Psoas muscle (tissue), 8 donors: ENCODE results near the gene RSAD1. TPM values are rescaled to one million over a fixed set of nuclear protein-coding genes. Genes with fewer than 3 reads are reported as not detected.

ENCODE experiments used
- ATAC-seq, 4 donors: fragments of 200-7000 bp; cut with Tn5 transposase; one replicate each; pipeline ENCODE4 v1.9.1; 2020; ENCODE audit warnings: moderate library complexity in 3 of 4, mild to moderate bottlenecking in 2 of 4
- DNase-seq, 2 donors: peaks; one replicate each; pipeline ENCODE4 v3.0.0-alpha.2; 2020
- H3K27ac ChIP-seq: fragments of 200-600 bp; one replicate; pipeline ENCODE4 v1.8.0; 2022
- H3K27me3 ChIP-seq, 3 donors: fragments of 200-600 bp in 1 of 3; one replicate each; pipeline versions ENCODE4 v1.6.1 to v1.8.0; 2013 to 2022; ENCODE audit warnings: low read length in 2 of 3, mild to moderate bottlenecking in 2 of 3, moderate library complexity in 1 of 3; ENCODE audit not compliant: insufficient read depth in 3 of 3
- H3K36me3 ChIP-seq, 2 donors: fragments of 200-600 bp in 1 of 2; one replicate each; pipeline versions ENCODE4 v1.6.1 to v1.8.0; 2013 to 2022; ENCODE audit warnings: low read depth in 1 of 2, mild to moderate bottlenecking in 1 of 2, moderate library complexity in 1 of 2; ENCODE audit not compliant: insufficient read depth in 1 of 2
- H3K4me1 ChIP-seq: fragments of 200-600 bp; one replicate; pipeline ENCODE4 v1.8.0; 2022
- H3K4me3 ChIP-seq: fragments of 200-600 bp; one replicate; pipeline ENCODE4 v1.8.0; 2022; ENCODE audit warnings: mild to moderate bottlenecking
- H3K9me3 ChIP-seq: fragments of 200-600 bp; one replicate; pipeline ENCODE4 v1.8.0; 2022
- WGBS, 3 donors: extraction: QIAGEN DNeasy Blood & Tissue Kit; methylation state at CpG; one replicate each; pipeline versions ENCODE4 v1.1.6 to v1.1.7; 2013; 5-methylcytosine and 5-hydroxymethylcytosine counted together
- intact Hi-C, 2 donors: fragments of 100-400 bp; cut with DNase I; formaldehyde crosslinking; loops; one replicate each; pipeline versions ENCODE4 v1.11.0 to v1.14.2; 2022
- polyA plus RNA-seq, 3 donors: library from polyadenylated mRNA; stranded (reverse); fragments of 200-250 nt; gene quantifications; one replicate each; pipeline ENCODE4 v1.2.3, GENCODE V29; 2013
- total RNA-seq, 4 donors: library from RNA; stranded (reverse); fragmentation: NEBNext Ultra II Directional in 2 of 4; extraction: Animal tissue kit (Norgen Biotek cat#: 25700) in 2 of 4; gene quantifications; one replicate each; pipeline versions ENCODE4 v1.2.1 to v1.2.4, GENCODE V29; 2021 to 2023
- TF ChIP-seq, protein P1 (sequence below): fragments of 200-600 bp; IDR thresholded peaks from one replicate; pipeline ENCODE4 v1.8.0; 2022; ENCODE audit warnings: antibody characterized with exemption
- donor health status: healthy with polysubstance abuse.
- donor health status: DM: no; HTN: no; CAD: no; lungs with moderate emphysema.
- donor health status: Bipolar disorder and iron deficiency.
- donor health status: healthy.
- donor health status: DM: yes; HTN: yes; CAD: no.
- donor health status: DM: no; HTN: no; CAD: no.
- donor health status: DM: no; HTN: no; CAD: no.
- donor health status: DM: yes; HTN: yes; CAD: no.

The RSAD1 gene
- total and polyA plus RNA-seq, 7 donors, result 34.3 to 63.2 (median 52.4) TPM

DNA sequence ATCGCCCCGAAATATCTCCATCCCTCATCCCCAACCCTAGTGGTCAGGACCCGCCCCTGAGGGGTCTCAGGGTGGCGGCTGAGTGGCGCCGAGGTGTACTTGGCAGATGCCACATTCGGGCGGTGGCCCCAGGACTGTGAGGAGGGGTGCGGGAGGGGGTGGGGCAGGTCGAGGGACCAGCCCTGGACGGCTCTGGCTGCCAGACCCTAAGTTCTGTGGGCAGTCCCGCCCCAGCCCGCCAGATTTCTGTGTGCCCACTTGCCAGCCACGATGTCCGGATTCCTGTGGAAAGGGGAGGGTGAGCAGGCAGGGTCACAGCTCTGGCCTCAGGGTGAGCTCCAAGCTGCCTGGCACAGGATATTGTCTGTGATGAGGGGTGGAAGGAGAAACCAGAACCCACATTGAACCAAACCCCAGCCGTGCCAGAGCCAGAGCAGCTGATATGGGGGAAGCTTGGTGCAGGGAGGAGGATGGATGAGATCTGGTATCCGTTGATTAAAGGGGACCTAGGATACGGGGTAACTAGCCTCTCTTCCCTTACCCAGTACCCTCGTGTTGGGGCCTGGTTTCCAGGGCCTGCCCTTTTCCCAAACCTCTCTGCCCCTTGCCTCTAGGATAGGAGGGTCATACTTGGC, 8.9 kb upstream of the RSAD1 start:
- H3K27ac ChIP-seq, result peak overlapping the region; percentile 71
- no peak overlapping the region for H3K4me3 ChIP-seq
- 24 to 45% (median 36%) methylated on average over 13 to 19 of the region's 19 CpGs for WGBS, 3 donors
- no peaks in the 10 kb centered on the region for H3K9me3 ChIP-seq
- intact Hi-C loops, result loop anchor here in 1 of 2 donors (5.0 kb wide), 2 partner anchors 42 to 107 kb away; partner anchors contain the start of gene ACSF2
- TF ChIP-seq, protein P1, sequence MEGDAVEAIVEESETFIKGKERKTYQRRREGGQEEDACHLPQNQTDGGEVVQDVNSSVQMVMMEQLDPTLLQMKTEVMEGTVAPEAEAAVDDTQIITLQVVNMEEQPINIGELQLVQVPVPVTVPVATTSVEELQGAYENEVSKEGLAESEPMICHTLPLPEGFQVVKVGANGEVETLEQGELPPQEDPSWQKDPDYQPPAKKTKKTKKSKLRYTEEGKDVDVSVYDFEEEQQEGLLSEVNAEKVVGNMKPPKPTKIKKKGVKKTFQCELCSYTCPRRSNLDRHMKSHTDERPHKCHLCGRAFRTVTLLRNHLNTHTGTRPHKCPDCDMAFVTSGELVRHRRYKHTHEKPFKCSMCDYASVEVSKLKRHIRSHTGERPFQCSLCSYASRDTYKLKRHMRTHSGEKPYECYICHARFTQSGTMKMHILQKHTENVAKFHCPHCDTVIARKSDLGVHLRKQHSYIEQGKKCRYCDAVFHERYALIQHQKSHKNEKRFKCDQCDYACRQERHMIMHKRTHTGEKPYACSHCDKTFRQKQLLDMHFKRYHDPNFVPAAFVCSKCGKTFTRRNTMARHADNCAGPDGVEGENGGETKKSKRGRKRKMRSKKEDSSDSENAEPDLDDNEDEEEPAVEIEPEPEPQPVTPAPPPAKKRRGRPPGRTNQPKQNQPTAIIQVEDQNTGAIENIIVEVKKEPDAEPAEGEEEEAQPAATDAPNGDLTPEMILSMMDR, result no peak
- H3K27me3 ChIP-seq, result no peaks in the 10 kb centered on the region
- ATAC-seq, result peak in 3 of 4 donors; percentile 7 to 8 (median 8)
- peaks cover 42% of the 10 kb centered on the region for H3K4me1 ChIP-seq
- no peak for DNase-seq
- no peaks in the 10 kb centered on the region for H3K36me3 ChIP-seq

DNA sequence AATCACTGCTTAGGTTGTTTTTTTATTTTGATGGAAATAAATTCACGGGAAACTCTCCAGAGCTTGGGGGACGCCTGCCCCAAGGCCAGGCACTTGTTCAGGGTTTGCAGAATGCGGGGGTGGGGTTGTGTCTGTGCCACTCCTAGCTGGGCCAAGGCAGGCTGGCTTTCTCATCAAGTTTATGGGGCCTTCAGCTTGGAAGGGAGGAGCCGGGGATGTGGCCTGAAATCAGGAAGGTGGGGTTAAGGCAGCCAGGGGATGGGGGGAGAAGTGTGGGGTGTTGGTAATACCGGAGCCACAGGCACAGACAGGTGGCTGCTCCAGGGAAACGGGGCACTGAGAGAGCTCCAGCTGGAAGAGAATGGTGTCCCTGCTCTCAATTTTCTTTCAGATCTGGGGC, 8.2 kb upstream of the RSAD1 start:
- WGBS, 3 donors, result 36 to 55% (median 43%) methylated on average over 6 of the region's 6 CpGs
- ATAC-seq, result peak in 2 of 4 donors; percentile 2 to 17

DNA sequence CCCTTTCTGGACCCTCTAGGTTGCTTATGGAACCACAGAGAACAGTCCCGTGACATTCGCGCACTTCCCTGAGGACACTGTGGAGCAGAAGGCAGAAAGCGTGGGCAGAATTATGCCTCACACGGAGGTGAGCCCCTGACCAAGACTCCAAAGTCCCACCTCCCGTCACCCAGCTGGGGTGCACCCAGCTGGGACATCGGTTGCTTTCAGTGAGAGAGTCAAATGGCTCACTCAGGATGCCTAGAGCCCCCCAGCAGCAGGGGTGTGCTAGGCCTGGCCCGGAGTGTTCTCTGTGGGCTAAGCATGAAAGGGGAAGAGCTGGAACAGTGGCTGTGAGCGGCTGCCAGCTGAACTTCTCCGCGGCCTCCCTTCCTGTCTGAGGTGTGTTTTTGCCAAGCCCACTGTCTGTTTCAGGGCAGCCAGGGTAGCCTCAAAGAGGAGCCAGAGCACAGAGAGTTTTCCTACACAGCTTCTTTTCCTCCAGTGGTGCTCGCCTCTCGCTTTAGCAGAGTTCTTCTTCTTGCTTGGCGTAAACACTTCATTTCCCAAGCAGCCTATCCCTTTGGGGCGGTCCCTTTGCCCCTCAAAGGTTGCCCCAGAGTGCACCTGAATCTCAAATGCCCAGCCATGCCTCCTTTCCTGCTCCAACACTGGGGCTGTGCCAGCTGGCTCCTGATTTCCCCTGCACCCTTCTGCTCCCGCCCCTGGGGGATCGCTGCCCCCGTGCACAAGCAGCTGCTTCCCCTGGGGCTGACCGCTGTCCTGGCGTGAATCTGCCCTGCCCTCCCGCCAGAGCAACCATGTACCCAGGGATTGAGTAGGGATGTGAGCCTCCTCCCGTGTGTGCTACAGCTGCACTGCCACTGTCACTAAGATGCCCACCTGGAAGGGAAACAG, 7.4 kb upstream of the RSAD1 start:
- DNase-seq (peak in 1 of 2 donors; percentile 61), ATAC-seq (peak in 3 of 4 donors; percentile 13 to 27 (median 18))
- TF ChIP-seq, protein P1, result no peak
- Histone ChIP-seq H3K27ac (peak overlapping the region; percentile 71), H3K27me3 (no peaks in the 10 kb centered on the region), H3K9me3 (no peaks in the 10 kb centered on the region), H3K4me3 (no peak overlapping the region), H3K36me3 (no peaks in the 10 kb centered on the region), H3K4me1 (peaks cover 42% of the 10 kb centered on the region)
- intact Hi-C loops, result loop anchor here in 1 of 2 donors (5.0 kb wide), 1 partner anchor 44 kb away; the partner anchor contains the start of gene ACSF2
- 41 to 61% (median 42%) methylated on average over 22 of the region's 22 CpGs for WGBS, 3 donors

More for the DNA sequence above, 8.2 kb upstream of the RSAD1 start:
- H3K9me3 ChIP-seq, result no peaks in the 10 kb centered on the region
- H3K27me3 ChIP-seq, result no peaks in the 10 kb centered on the region
- TF ChIP-seq, protein P1, result no peak
- no peaks in the 10 kb centered on the region for H3K36me3 ChIP-seq
- peak overlapping the region; percentile 71 for H3K27ac ChIP-seq
- intact Hi-C loops, result loop anchor here in 1 of 2 donors (5.0 kb wide), 1 partner anchor 43 kb away; the partner anchor contains the start of gene ACSF2
- H3K4me3 ChIP-seq, result no peak overlapping the region
- peaks cover 42% of the 10 kb centered on the region for H3K4me1 ChIP-seq
- DNase-seq, result no peak

DNA sequence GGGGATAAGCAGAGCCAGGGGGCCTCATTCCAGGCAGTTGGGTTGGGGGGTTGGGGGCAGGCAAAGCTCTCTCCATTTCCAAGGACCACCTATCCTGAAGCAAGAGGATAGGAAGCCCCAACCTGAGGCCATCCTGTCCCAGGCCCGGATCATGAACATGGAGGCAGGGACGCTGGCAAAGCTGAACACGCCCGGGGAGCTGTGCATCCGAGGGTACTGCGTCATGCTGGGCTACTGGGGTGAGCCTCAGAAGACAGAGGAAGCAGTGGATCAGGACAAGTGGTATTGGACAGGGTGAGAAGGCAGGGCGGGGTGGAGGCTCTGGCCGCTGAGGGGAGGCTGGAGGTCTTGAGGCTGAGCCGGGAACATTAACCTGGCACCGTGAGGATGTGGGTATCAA, 6.4 kb upstream of the RSAD1 start:
- 76 to 87% (median 80%) methylated on average over 10 of the region's 10 CpGs for WGBS, 3 donors
- ATAC-seq (peak in 3 of 4 donors; percentile 5 to 9 (median 8)), DNase-seq (no peak)
- TF ChIP-seq, protein P1, result no peak
- no peaks in the 10 kb centered on the region for H3K9me3 ChIP-seq
- no peak overlapping the region for H3K4me3 ChIP-seq
- peak overlapping the region; percentile 71 for H3K27ac ChIP-seq
- peaks cover 42% of the 10 kb centered on the region for H3K4me1 ChIP-seq
- H3K36me3 ChIP-seq, result no peaks in the 10 kb centered on the region
- intact Hi-C loops, result loop anchor here (2.0 to 5.0 kb wide), 2 partner anchors 45 to 109 kb away; partner anchors contain the start of gene ACSF2 (in 1 of the 2)
- H3K27me3 ChIP-seq, result no peaks in the 10 kb centered on the region
